Left ventricle myocardium inferior (tissue), 1 donor: Measurements from ENCODE around the gene CCDC91. TPM values are rescaled to one million over a fixed set of nuclear protein-coding genes. Genes with fewer than 3 reads are reported as not detected.

Experiments
- DNase-seq: peaks from one replicate; pipeline ENCODE4 v3.0.0-alpha.2; 2020
- H3K27ac ChIP-seq: fragments of 200-600 bp; replicated peaks from 2 replicates; pipeline ENCODE4 v1.8.0; 2021
- H3K27me3 ChIP-seq: fragments of 200-600 bp; 2 replicates; pipeline ENCODE4 v1.8.0; 2021; ENCODE audit warnings: low read depth
- H3K36me3 ChIP-seq: fragments of 200-600 bp; 2 replicates; pipeline ENCODE4 v1.8.0; 2021
- H3K4me1 ChIP-seq: fragments of 200-600 bp; 2 replicates; pipeline ENCODE4 v1.8.0; 2021
- H3K4me3 ChIP-seq: fragments of 200-600 bp; 2 replicates; pipeline ENCODE4 v1.8.0; 2021; ENCODE audit warnings: mild to moderate bottlenecking, moderate library complexity
- H3K9me3 ChIP-seq: fragments of 200-600 bp; replicated peaks from 2 replicates; pipeline ENCODE4 v1.8.0; 2021
- CTCF ChIP-seq: fragments of 200-600 bp; IDR thresholded peaks from 2 replicates; pipeline ENCODE4 v1.8.0; 2021; ENCODE audit warnings: antibody characterized with exemption, mild to moderate bottlenecking, borderline replicate concordance
- intact Hi-C: fragments of 100-400 bp; cut with micrococcal nuclease; formaldehyde crosslinking; loops from one replicate; pipeline ENCODE4 v1.11.0; 2022
- total RNA-seq: library from RNA; stranded (reverse); fragmentation: NEBNext Ultra II Directional; extraction: Animal tissue kit (Norgen Biotek cat#: 25700); gene quantifications from one replicate; pipeline ENCODE4 v1.2.1, GENCODE V29; 2021
- donor health status: DM: no; HTN: yes; CAD: no; lungs with severe emphysema.

Gene CCDC91
- total RNA-seq, 1 donor from 2014 or later, result 46.4 TPM

GRCh38 chr12:28202374-28203130 is 12.3 kb downstream of the CCDC91 start:
- Histone ChIP-seq H3K36me3 (peaks cover 6% of the 10 kb centered on the region), H3K4me1 (peaks cover 18% of the 10 kb centered on the region), H3K4me3 (no peak overlapping the region), H3K9me3 (peaks cover 7% of the 10 kb centered on the region), H3K27me3 (no peaks in the 10 kb centered on the region), H3K27ac (no peak overlapping the region)
- no peak for DNase-seq
- no peak for TF ChIP-seq CTCF
- intact Hi-C loops, result no loop called here

GRCh38 chr12:28209782-28210181 is 19.5 kb downstream of the CCDC91 start:
- intact Hi-C loops, result no loop called here

GRCh38 chr12:28212182-28212581 is 21.9 kb downstream of the CCDC91 start:
- intact Hi-C loops, result no loop called here
- peaks cover 9% of the 10 kb centered on the region for H3K9me3 ChIP-seq
- no peaks in the 10 kb centered on the region for H3K27me3 ChIP-seq
- no peak for TF ChIP-seq CTCF
- DNase-seq, result no peak
- H3K27ac ChIP-seq, result no peak overlapping the region
- peaks cover 9% of the 10 kb centered on the region for H3K36me3 ChIP-seq
- H3K4me3 ChIP-seq, result no peak overlapping the region
- peaks cover 15% of the 10 kb centered on the region for H3K4me1 ChIP-seq

More at GRCh38 chr12:28209782-28210181, 19.5 kb downstream of the CCDC91 start:
- peaks cover 9% of the 10 kb centered on the region for H3K9me3 ChIP-seq
- H3K27ac ChIP-seq, result no peak overlapping the region
- H3K27me3 ChIP-seq, result no peaks in the 10 kb centered on the region
- no peak overlapping the region for H3K4me3 ChIP-seq
- DNase-seq, result no peak
- H3K36me3 ChIP-seq, result peaks cover 9% of the 10 kb centered on the region
- no peak for TF ChIP-seq CTCF
- H3K4me1 ChIP-seq, result peaks cover 15% of the 10 kb centered on the region

GRCh38 chr12:28215021-28215420 is 24.8 kb downstream of the CCDC91 start:
- Histone ChIP-seq H3K4me3 (no peak overlapping the region), H3K9me3 (peaks cover 23% of the 10 kb centered on the region), H3K36me3 (peaks cover under 1% of the 10 kb centered on the region), H3K27me3 (no peaks in the 10 kb centered on the region), H3K27ac (no peak overlapping the region), H3K4me1 (peaks cover 15% of the 10 kb centered on the region)
- intact Hi-C loops, result no loop called here
- no peak for DNase-seq
- TF ChIP-seq CTCF, result no peak

- DNase-seq, result no peak
- peaks cover 22% of the 10 kb centered on the region for H3K9me3 ChIP-seq
- no peaks in the 10 kb centered on the region for H3K27me3 ChIP-seq
- H3K4me3 ChIP-seq, result no peak overlapping the region
- peaks cover 12% of the 10 kb centered on the region for H3K4me1 ChIP-seq
- H3K27ac ChIP-seq, result no peak overlapping the region
- no peaks in the 10 kb centered on the region for H3K36me3 ChIP-seq
- no peak for TF ChIP-seq CTCF
- intact Hi-C loops, result no loop called here
Measured at GRCh38 chr12:28216016-28216415, 25.8 kb downstream of the CCDC91 start.
